Endothelial cell (in vitro differentiated cells): ENCODE data around the gene PET117. TPM values are rescaled to one million over a fixed set of nuclear protein-coding genes. Genes with fewer than 3 reads are reported as not detected.
A peak's percentile ranks its signal among the peaks of the same experiment; 100 is the strongest.

Experiments used
- DNase-seq: peaks from one replicate; pipeline ENCODE4 v3.0.0; 2021; ENCODE audit warnings: low spot score
- H3K27ac Mint-ChIP-seq: one replicate; pipeline ENCODE4 v1.8.0; 2021; ENCODE audit warnings: mixed read lengths, inconsistent platforms; ENCODE audit not compliant: unreplicated experiment
- H3K27me3 Mint-ChIP-seq: one replicate; pipeline ENCODE4 v1.8.0; 2021; ENCODE audit warnings: mild to moderate bottlenecking, moderate library complexity, mixed read lengths, inconsistent platforms; ENCODE audit not compliant: unreplicated experiment
- H3K36me3 Mint-ChIP-seq: one replicate; pipeline ENCODE4 v1.8.0; 2021; ENCODE audit warnings: mild to moderate bottlenecking, low read depth, mixed read lengths, inconsistent platforms; ENCODE audit not compliant: unreplicated experiment
- H3K4me1 Mint-ChIP-seq: one replicate; pipeline ENCODE4 v1.8.0; 2021; ENCODE audit warnings: mild to moderate bottlenecking, mixed read lengths, inconsistent platforms; ENCODE audit not compliant: unreplicated experiment
- H3K4me3 Mint-ChIP-seq: one replicate; pipeline ENCODE4 v1.8.0; 2021; ENCODE audit warnings: mild to moderate bottlenecking, mixed read lengths, inconsistent platforms; ENCODE audit not compliant: unreplicated experiment
- H3K9me3 Mint-ChIP-seq: one replicate; pipeline ENCODE4 v1.8.0; 2021; ENCODE audit warnings: mixed read lengths, inconsistent platforms; ENCODE audit not compliant: unreplicated experiment
- total RNA-seq: library from RNA; stranded (reverse); fragmentation: NEBNext Ultra II Directional; extraction: Animal tissue kit (Norgen Biotek cat#: 25700); gene quantifications from one replicate; pipeline ENCODE4 v1.2.1, GENCODE V29; 2021; ENCODE audit not compliant: unreplicated experiment
- TF ChIP-seq, protein P1 (sequence below): fragments of 200-600 bp; sonication (generic); IDR thresholded peaks from one replicate; pipeline ENCODE4 v1.5.0; 2021; ENCODE audit warnings: antibody characterized with exemption; ENCODE audit not compliant: unreplicated experiment

PET117 gene
- total RNA-seq, 1 donor from 2014 or later: 11.0 TPM

- Mint-ChIP-seq H3K27ac (peak overlapping the region; percentile 74), H3K9me3 (no peaks in the 10 kb centered on the region), H3K4me1 (peaks cover 15% of the 10 kb centered on the region), H3K4me3 (peak overlapping the region; percentile 94), H3K27me3 (peaks cover 5% of the 10 kb centered on the region), H3K36me3 (peaks cover 9% of the 10 kb centered on the region)
- no peak for DNase-seq
- TF ChIP-seq, protein P1, sequence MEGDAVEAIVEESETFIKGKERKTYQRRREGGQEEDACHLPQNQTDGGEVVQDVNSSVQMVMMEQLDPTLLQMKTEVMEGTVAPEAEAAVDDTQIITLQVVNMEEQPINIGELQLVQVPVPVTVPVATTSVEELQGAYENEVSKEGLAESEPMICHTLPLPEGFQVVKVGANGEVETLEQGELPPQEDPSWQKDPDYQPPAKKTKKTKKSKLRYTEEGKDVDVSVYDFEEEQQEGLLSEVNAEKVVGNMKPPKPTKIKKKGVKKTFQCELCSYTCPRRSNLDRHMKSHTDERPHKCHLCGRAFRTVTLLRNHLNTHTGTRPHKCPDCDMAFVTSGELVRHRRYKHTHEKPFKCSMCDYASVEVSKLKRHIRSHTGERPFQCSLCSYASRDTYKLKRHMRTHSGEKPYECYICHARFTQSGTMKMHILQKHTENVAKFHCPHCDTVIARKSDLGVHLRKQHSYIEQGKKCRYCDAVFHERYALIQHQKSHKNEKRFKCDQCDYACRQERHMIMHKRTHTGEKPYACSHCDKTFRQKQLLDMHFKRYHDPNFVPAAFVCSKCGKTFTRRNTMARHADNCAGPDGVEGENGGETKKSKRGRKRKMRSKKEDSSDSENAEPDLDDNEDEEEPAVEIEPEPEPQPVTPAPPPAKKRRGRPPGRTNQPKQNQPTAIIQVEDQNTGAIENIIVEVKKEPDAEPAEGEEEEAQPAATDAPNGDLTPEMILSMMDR: no peak
Measured at GRCh38 chr20:18138639-18139583, 1.2 kb downstream of the PET117 start.

GRCh38 chr20:18139832-18140231, 2.2 kb downstream of the PET117 start:
- Mint-ChIP-seq H3K27me3 (peaks cover 5% of the 10 kb centered on the region), H3K4me1 (peaks cover 15% of the 10 kb centered on the region), H3K36me3 (peaks cover 12% of the 10 kb centered on the region), H3K9me3 (no peaks in the 10 kb centered on the region), H3K4me3 (no peak overlapping the region), H3K27ac (no peak overlapping the region)
- TF ChIP-seq, protein P1: no peak
- DNase-seq: no peak

DNA sequence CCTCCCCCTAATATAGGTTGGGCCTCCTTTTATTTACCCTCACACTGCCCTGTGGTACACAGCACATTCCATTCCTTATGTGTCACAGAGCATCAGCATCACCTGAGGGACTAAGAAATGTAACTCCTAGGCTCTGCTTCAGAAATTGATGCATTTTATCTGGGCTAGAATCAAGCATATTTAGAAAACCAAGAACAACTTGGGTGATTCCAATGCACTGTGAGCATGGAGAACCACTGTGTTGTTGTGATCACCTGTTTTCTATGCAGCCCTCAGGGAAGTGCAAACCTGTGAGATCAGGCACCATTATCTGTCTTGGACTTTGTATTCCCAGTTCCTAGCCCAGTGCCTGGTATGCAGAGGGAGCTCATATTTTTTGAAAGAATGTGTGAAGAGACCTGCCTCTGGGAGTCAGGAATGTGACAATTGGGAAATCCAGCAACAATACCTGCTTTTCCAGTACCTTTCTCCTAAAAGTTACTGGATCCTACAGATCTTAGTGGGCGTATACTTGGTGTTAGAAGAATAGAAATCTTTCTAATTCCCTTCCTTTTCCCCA, 7.0 kb downstream of the PET117 start:
- Mint-ChIP-seq H3K27ac (no peak overlapping the region), H3K4me3 (no peak overlapping the region), H3K27me3 (no peaks in the 10 kb centered on the region), H3K4me1 (peaks cover 5% of the 10 kb centered on the region), H3K36me3 (peaks cover 12% of the 10 kb centered on the region), H3K9me3 (no peaks in the 10 kb centered on the region)
- no peak for DNase-seq
- TF ChIP-seq, protein P1: no peak

DNA sequence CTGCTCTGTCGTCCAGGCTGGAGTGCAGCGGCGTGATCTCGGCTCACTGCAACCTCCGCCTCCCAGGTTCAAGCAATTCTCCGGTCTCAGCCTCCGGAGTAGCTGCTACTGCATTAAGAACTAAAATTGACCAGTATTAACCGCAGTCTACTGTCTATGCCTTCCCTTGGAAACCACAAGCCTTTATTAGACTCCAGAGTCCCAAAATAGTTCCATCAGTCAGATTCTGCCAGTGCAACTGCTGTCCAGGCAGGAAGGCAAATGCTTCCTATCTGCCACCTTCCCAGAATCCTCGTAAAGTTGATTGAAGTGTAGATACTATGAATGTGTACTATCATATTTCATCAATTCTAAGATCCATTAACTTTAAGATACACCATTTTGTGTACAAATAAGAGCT, 16.7 kb downstream of the PET117 start:
- Mint-ChIP-seq H3K4me1 (no peaks in the 10 kb centered on the region), H3K27ac (no peak overlapping the region), H3K27me3 (no peaks in the 10 kb centered on the region), H3K36me3 (no peaks in the 10 kb centered on the region), H3K4me3 (no peak overlapping the region), H3K9me3 (no peaks in the 10 kb centered on the region)
- no peak for DNase-seq
- TF ChIP-seq, protein P1: no peak

DNA sequence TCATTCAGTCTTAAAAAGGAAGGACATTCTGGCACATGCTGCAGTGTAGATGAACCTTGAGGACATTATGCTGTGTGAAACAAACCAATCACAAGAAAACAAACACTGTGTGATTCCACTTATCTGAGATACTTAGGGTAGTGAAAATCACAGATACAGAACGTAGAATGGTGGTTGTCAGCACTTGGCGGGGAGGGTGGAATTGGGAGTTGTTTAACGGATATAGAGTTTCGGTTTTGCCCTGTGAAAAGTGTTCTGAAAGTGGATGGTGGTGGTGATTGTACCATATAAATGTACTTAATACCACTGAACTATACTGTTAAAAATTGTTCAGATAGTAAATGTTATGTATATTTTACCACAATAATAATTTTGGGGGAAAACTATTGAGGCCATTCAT, 18.4 kb downstream of the PET117 start:
- no peak for DNase-seq
- H3K4me3 Mint-ChIP-seq: no peak overlapping the region
- TF ChIP-seq, protein P1: no peak
- H3K36me3 Mint-ChIP-seq: no peaks in the 10 kb centered on the region
- H3K27me3 Mint-ChIP-seq: no peaks in the 10 kb centered on the region
- H3K9me3 Mint-ChIP-seq: no peaks in the 10 kb centered on the region
- no peak overlapping the region for H3K27ac Mint-ChIP-seq
- H3K4me1 Mint-ChIP-seq: no peaks in the 10 kb centered on the region
